Measurements from ENCODE around the gene FAM163B.

The FAM163B gene

GRCh38 chr9:133609311-133610098 is at the start of gene FAM163B:
FAM163B (minus strand) TSS chr9:133609389; CDS start chr9:133580223, 29,166 bp downstream.
- no peak for DNase-seq (ENCODE audit: low spot score)

GRCh38 chr9:133657120-133657661 is 48.0 kb upstream of the FAM163B start:
- no peak for DNase-seq (ENCODE audit: low spot score)

GRCh38 chr9:133656211-133657119 is 47.3 kb upstream of the FAM163B start:
- DNase-seq (ENCODE audit: low spot score) = no peak

GRCh38 chr9:133655701-133656100 is 46.5 kb upstream of the FAM163B start:
- DNase-seq (ENCODE audit: low spot score) = no peak

- DNase-seq (ENCODE audit: low spot score) = no peak
These were observed 45.8 kb upstream of the FAM163B start for GRCh38 chr9:133654736-133655657.

- DNase-seq (ENCODE audit: low spot score) = no peak
These were observed 44.4 kb upstream of the FAM163B start for GRCh38 chr9:133653638-133654037.

- DNase-seq (ENCODE audit: low spot score) = no peak
These were observed 40.8 kb upstream of the FAM163B start for GRCh38 chr9:133650026-133650425.

GRCh38 chr9:133649194-133649593 is 40.0 kb upstream of the FAM163B start:
- no peak for DNase-seq (ENCODE audit: low spot score)

- DNase-seq (ENCODE audit: low spot score) = no peak
These were observed 38.7 kb upstream of the FAM163B start for GRCh38 chr9:133647765-133648469.

GRCh38 chr9:133647148-133647547 is 38.0 kb upstream of the FAM163B start:
- DNase-seq (ENCODE audit: low spot score) = no peak

GRCh38 chr9:133645021-133645765 is 36.0 kb upstream of the FAM163B start:
- no peak for DNase-seq (ENCODE audit: low spot score)

- DNase-seq (ENCODE audit: low spot score) = no peak
These were observed 35.0 kb upstream of the FAM163B start for GRCh38 chr9:133643978-133644760.

GRCh38 chr9:133643362-133643755 is 34.2 kb upstream of the FAM163B start:
- DNase-seq (ENCODE audit: low spot score) = no peak

GRCh38 chr9:133642708-133643361 is 33.6 kb upstream of the FAM163B start:
- no peak for DNase-seq (ENCODE audit: low spot score)

- no peak for DNase-seq (ENCODE audit: low spot score)
These were observed 32.8 kb upstream of the FAM163B start for GRCh38 chr9:133641861-133642595.

- no peak for DNase-seq (ENCODE audit: low spot score)
These were observed 32.1 kb upstream of the FAM163B start for GRCh38 chr9:133641396-133641655.

- no peak for DNase-seq (ENCODE audit: low spot score)
These were observed 31.6 kb upstream of the FAM163B start for GRCh38 chr9:133640580-133641395.

- DNase-seq (ENCODE audit: low spot score) = no peak
These were observed 31.0 kb upstream of the FAM163B start for GRCh38 chr9:133640160-133640559.
